ENCODE data around the gene HYDIN.

Gene HYDIN

DNA sequence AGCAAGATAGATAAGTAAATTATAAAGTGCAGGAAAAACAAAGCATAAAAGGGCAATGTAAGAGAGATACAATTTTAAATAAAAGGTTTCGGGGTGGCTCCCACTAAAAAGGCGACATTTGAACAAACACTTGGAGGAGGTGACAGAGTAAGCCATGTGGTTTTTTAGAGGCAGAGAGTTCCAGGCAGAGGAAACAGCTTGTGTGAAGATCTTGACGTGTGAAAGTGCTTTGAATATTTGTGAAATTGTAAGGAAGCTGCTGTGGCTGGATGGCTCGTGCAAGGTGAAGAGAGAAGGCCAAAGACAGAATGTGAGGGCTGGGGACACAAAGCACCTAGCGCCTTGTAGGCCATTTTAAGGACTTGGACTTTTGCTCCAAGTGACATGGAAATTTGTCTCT lies 28.6 kb upstream of the HYDIN start:
- no peak overlapping the region for H3K27ac ChIP-seq
- no peak for TF ChIP-seq CTCF (conservative IDR thresholded peaks at IDR 0.05)

GRCh38 chr16:71258372-71258771 lies 27.9 kb upstream of the HYDIN start:
- H3K27ac ChIP-seq, result no peak overlapping the region
- TF ChIP-seq CTCF (conservative IDR thresholded peaks at IDR 0.05), result no peak

- no peak for TF ChIP-seq CTCF (conservative IDR thresholded peaks at IDR 0.05)
- no peak overlapping the region for H3K27ac ChIP-seq
These were observed 27.2 kb upstream of the HYDIN start for GRCh38 chr16:71257768-71258167.

GRCh38 chr16:71255721-71256120 lies 25.2 kb upstream of the HYDIN start:
- TF ChIP-seq CTCF (conservative IDR thresholded peaks at IDR 0.05), result no peak
- H3K27ac ChIP-seq, result no peak overlapping the region

- no peak overlapping the region for H3K27ac ChIP-seq
- TF ChIP-seq CTCF (conservative IDR thresholded peaks at IDR 0.05), result no peak
These were observed 24.5 kb upstream of the HYDIN start for GRCh38 chr16:71254832-71255525.

- TF ChIP-seq CTCF (conservative IDR thresholded peaks at IDR 0.05), result no peak
- no peak overlapping the region for H3K27ac ChIP-seq
These were observed 20.1 kb upstream of the HYDIN start for GRCh38 chr16:71250461-71251235.

GRCh38 chr16:71249399-71249798 lies 18.9 kb upstream of the HYDIN start:
- no peak for TF ChIP-seq CTCF (conservative IDR thresholded peaks at IDR 0.05)
- no peak overlapping the region for H3K27ac ChIP-seq
